Activated CD8-positive, alpha-beta T cell treated with anti-CD3 and anti-CD28 coated beads for 36 hours (primary cell): ENCODE data around the gene PPARD. TPM values are rescaled to one million over a fixed set of nuclear protein-coding genes. Genes with fewer than 3 reads are reported as not detected.

ENCODE experiments used
- ATAC-seq: fragments of 200-7000 bp; cut with Tn5 transposase; one replicate; pipeline ENCODE4 v1.10.0; 2021; ENCODE audit warnings: mild to moderate bottlenecking, moderate library complexity
- CTCF ChIA-PET: fragments of 350-600 bp; sonication (Branson Sonifier 250); formaldehyde crosslinking; loops from one replicate; lab custom pipeline; 2021; ENCODE audit warnings: antibody characterized with exemption; lab: Charles Lee
- POLR2A ChIA-PET: fragments of 350-600 bp; sonication (Branson Sonifier 250); formaldehyde crosslinking; loops from one replicate; lab custom pipeline; 2021; ENCODE audit warnings: antibody characterized with exemption; lab: Charles Lee
- DNase-seq: peaks from one replicate; pipeline ENCODE4 v3.0.0-alpha.2; 2020
- H3K27ac Mint-ChIP-seq: one replicate; pipeline ENCODE4 v1.8.0; 2021; ENCODE audit warnings: mild to moderate bottlenecking, mixed read lengths
- H3K27me3 Mint-ChIP-seq: one replicate; pipeline ENCODE4 v1.8.0; 2021; ENCODE audit warnings: mixed read lengths
- H3K36me3 Mint-ChIP-seq: one replicate; pipeline ENCODE4 v1.8.0; 2021; ENCODE audit warnings: low read depth, mixed read lengths
- H3K4me1 Mint-ChIP-seq: one replicate; pipeline ENCODE4 v1.8.0; 2021; ENCODE audit warnings: low read depth, mixed read lengths
- H3K4me3 Mint-ChIP-seq: one replicate; pipeline ENCODE4 v1.8.0; 2021; ENCODE audit warnings: mild to moderate bottlenecking, moderate library complexity, mixed read lengths
- H3K9me3 Mint-ChIP-seq: one replicate; pipeline ENCODE4 v1.8.0; 2021; ENCODE audit warnings: mixed read lengths
- CTCF ChIP-seq: fragments of 200-600 bp; IDR thresholded peaks from one replicate; pipeline ENCODE4 v1.8.0; 2022; ENCODE audit warnings: antibody characterized with exemption, mild to moderate bottlenecking
- intact Hi-C: fragments of 100-400 bp; cut with micrococcal nuclease; formaldehyde crosslinking; loops from one replicate; pipeline ENCODE4 v1.10.0; 2022
- total RNA-seq, 2 experiments: library from RNA; stranded (reverse); gene quantifications; one replicate each; pipeline ENCODE4 v1.2.3, GENCODE V29; 2021

The PPARD gene
- total RNA-seq, 2 experiments from 2014 or later = 26.6 to 26.7 TPM

DNA sequence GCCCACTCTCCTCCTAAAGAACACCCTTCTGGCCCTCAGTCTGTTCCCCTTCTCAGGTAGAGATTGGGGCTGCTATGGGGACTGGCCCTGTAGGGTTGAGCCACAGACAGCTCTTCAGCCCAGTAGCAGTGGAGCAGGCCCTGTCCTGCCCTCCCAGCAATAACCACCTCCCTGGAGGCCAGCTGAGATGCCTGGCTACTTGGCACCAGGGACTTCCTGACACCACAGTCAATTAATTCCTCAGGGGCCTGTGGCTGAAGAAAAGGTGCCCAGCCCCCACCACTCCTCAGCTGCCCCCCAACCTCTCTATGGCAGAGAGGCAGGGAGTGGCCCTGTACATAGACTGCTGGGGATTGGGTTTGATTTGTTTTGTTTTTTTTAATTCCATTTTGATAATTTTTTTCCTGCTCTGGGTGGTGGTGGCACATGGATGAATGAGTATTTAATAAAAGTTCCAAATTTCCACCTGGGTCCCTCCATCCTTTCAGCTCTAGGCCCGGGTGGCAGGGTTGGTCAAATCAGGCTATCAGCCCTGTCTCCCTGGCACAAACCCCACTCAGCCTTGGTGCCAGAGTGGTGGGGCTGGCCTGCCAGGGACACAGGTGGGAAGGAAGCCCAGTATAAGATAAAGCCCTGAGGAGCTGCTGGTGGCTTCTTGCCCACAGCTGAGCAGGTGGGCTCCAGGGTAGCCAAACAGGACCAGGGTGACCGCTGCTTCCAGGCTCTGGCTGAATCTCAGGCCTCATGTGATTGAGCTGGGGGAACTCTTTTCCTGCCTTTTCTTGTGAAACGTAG lies 46.6 kb upstream of the PPARD start:
- no peak for TF ChIP-seq CTCF
- H3K27ac Mint-ChIP-seq = no peak overlapping the region
- DNase-seq (no peak), ATAC-seq (no peak)
- ChIA-PET CTCF (interaction anchor here (0.9 to 7.5 kb wide), 14 partner anchors 10 to 441 kb away, joined by 3 to 241 read pairs (median 12); partner anchors contain the start of genes FANCE, PPARD and ZNF76), POLR2A (interaction anchor here (0.7 to 5.9 kb wide), 7 partner anchors 14 to 178 kb away, joined by 3 to 36 read pairs (median 4); partner anchors contain the start of gene RPL10A)
- H3K4me3 Mint-ChIP-seq = no peak overlapping the region
- H3K4me1 Mint-ChIP-seq = peaks cover 24% of the 10 kb centered on the region
- H3K36me3 Mint-ChIP-seq = peaks cover 27% of the 10 kb centered on the region
- intact Hi-C loops = loop anchor here (5.0 kb wide), 1 partner anchor 172 kb away; the partner anchor contains the start of gene RPL10A
- H3K9me3 Mint-ChIP-seq = no peaks in the 10 kb centered on the region
- no peaks in the 10 kb centered on the region for H3K27me3 Mint-ChIP-seq

DNA sequence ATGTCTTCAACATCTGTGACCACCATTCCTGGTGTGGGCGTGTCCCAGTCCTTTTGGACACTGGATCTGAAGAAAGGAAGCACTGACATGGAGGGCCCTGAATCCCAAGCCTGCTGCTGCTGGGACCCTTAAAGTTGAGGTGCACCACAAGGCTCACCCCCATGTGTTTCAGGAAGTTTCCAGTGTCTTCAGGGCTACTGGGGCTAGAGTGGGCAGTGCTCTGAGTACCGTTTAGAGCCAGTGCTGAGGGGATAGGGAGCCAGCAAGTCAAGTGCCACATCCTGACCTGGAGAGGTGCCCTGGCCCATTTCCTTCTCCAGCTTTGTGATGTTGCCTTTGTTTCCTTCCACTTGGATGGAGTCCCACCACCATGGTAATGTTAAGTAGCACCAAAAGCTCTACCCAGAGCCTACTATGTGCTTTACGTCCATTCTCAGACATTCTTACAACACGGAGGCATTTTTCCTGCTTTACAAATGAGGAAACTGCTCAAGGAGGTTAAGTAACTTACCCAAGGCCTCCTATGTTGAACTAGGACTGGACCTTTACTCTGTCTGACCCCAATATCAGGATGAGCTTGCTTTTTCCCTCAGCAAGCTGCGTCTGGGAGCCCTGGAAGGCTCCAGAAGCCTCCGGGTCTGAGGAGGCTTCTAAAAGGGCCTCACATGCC lies 45.3 kb upstream of the PPARD start:
- Mint-ChIP-seq H3K27ac (peak overlapping the region; percentile 93), H3K27me3 (no peaks in the 10 kb centered on the region), H3K9me3 (no peaks in the 10 kb centered on the region), H3K36me3 (peaks cover 34% of the 10 kb centered on the region), H3K4me1 (peaks cover 37% of the 10 kb centered on the region), H3K4me3 (peak overlapping the region; percentile 92)
- POLR2A ChIA-PET = interaction anchor here (0.8 to 5.9 kb wide), 13 partner anchors 9 to 176 kb away, joined by 3 to 36 read pairs (median 4); partner anchors contain the start of genes FANCE, PPARD and RPL10A
- DNase-seq (no peak), ATAC-seq (no peak)
- no peak for TF ChIP-seq CTCF
- CTCF ChIA-PET = interaction anchor here (0.6 to 7.5 kb wide), 24 partner anchors 8 to 439 kb away, joined by 3 to 241 read pairs (median 5); partner anchors contain the start of genes FANCE, PPARD and ZNF76
- intact Hi-C loops = loop anchor here (1.0 to 5.0 kb wide), 2 partner anchors 30 to 170 kb away; partner anchors contain the start of gene RPL10A

DNA sequence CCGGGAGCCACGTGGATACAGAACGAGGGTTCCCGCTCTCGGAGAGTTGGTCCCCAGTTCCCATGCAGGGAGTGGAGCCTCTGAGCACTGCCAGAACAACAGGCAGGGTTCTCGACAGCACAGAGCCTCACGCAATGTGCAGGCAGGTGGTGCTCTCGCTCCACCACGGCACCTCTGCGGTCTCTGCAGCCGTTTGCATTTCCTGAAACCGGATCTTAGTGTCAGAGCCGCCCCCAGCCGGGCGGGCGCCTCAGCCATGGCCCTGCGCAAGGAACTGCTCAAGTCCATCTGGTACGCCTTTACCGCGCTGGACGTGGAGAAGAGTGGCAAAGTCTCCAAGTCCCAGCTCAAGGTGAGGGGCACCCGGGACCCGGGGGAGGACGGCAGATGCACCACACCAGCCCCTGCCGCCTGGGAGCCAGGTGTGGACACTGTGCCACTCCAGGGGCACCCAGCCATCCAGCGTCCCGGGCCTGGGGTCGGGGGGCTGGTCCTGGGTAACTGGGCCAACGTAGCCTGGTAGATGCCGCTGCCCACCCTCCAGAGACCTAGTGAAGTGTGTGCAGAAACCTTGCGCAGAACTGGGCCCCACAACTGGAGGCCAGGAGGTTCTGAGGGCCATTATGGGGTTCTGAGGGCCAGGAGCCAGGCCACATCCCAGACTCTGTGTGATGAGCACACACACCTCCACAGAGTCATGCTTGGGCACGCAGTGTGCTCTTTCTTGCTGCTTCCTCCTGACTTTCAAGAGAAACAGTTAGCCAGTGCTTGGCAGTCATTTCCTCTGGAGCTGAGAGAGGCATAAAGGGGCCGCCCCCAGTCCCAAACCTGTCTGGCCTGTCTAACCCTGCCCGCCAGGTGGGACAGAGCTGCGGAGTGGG lies 44.5 kb upstream of the PPARD start, which contains the start of gene DEF6:
TSS of gene DEF6 (plus strand) at position 218 of the 881 bp plus-strand sequence. CDS start at position 257, 39 bp downstream.
- CTCF ChIA-PET = interaction anchor here (0.6 to 7.5 kb wide), 24 partner anchors 9 to 434 kb away, joined by 3 to 241 read pairs (median 5); partner anchors contain the start of genes FANCE, PPARD and ZNF76
- peak within 1 kb of the TSS; percentile 92 for H3K4me3 Mint-ChIP-seq
- H3K36me3 Mint-ChIP-seq = peaks cover 37% of the 10 kb centered on the region
- POLR2A ChIA-PET = interaction anchor here (0.6 to 5.9 kb wide), 19 partner anchors 8 to 178 kb away, joined by 3 to 36 read pairs (median 4); partner anchors contain the start of genes FANCE, PPARD and RPL10A
- peaks cover 45% of the 10 kb centered on the region for H3K4me1 Mint-ChIP-seq
- peak; percentile 93 for TF ChIP-seq CTCF
- peak within 1 kb of the TSS; percentile 93 for H3K27ac Mint-ChIP-seq
- DNase-seq = peak; percentile 95
- H3K9me3 Mint-ChIP-seq = no peaks in the 10 kb centered on the region
- peak; percentile 75 for ATAC-seq
- no peaks in the 10 kb centered on the region for H3K27me3 Mint-ChIP-seq
- intact Hi-C loops = loop anchor here (1.0 to 5.0 kb wide), 3 partner anchors 29 to 169 kb away; partner anchors contain the start of gene RPL10A

- H3K4me3 Mint-ChIP-seq = peak overlapping the region; percentile 92
- no peak for TF ChIP-seq CTCF
- peak; percentile 42 for DNase-seq
- CTCF ChIA-PET = interaction anchor here (1.0 to 7.5 kb wide), 8 partner anchors 12 to 155 kb away, joined by 3 to 241 read pairs (median 20); partner anchors contain the start of genes FANCE and PPARD
- H3K4me1 Mint-ChIP-seq = peaks cover 52% of the 10 kb centered on the region
- H3K27ac Mint-ChIP-seq = peak overlapping the region; percentile 93
- POLR2A ChIA-PET = interaction anchor here (0.6 to 5.9 kb wide), 12 partner anchors 13 to 177 kb away, joined by 3 to 36 read pairs (median 4); partner anchors contain the start of genes PPARD and RPL10A
- H3K27me3 Mint-ChIP-seq = no peaks in the 10 kb centered on the region
- intact Hi-C loops = loop anchor here (2.0 to 5.0 kb wide), 2 partner anchors 150 to 169 kb away; partner anchors contain the start of gene RPL10A
- peaks cover 41% of the 10 kb centered on the region for H3K36me3 Mint-ChIP-seq
- no peak for ATAC-seq
- H3K9me3 Mint-ChIP-seq = no peaks in the 10 kb centered on the region
These were observed 43.7 kb upstream of the PPARD start for GRCh38 chr6:35298625-35299140.
